NK-92 (cell line): ENCODE results near the gene ETFDH.
"Not testable (repeated sequence)": the region's sequence is repeated elsewhere in the genome, so short reads cannot be mapped to it uniquely, and the experiment has no call there.

Experiments
- DNase-seq: peaks from one replicate; lab custom pipeline; 2025; ENCODE audit not compliant: unreplicated experiment; lab: John Stamatoyannopoulos, UW

ETFDH gene

GRCh38 chr4:158678767-158679166, 6.7 kb downstream of the ETFDH start:
- DNase-seq = no peak

GRCh38 chr4:158681629-158682028, 9.5 kb downstream of the ETFDH start:
- no peak for DNase-seq

GRCh38 chr4:158682066-158682465, 10.0 kb downstream of the ETFDH start:
- DNase-seq = no peak

GRCh38 chr4:158688813-158689212, 16.7 kb downstream of the ETFDH start:
- DNase-seq = no peak

GRCh38 chr4:158704274-158704673, 32.2 kb downstream of the ETFDH start:
- no peak for DNase-seq

- DNase-seq = no peak
Measured at GRCh38 chr4:158710814-158711213, 38.7 kb downstream of the ETFDH start.

GRCh38 chr4:158712622-158713021, 40.5 kb downstream of the ETFDH start:
- not testable (repeated sequence) for DNase-seq

GRCh38 chr4:158714937-158715336, 42.8 kb downstream of the ETFDH start:
- DNase-seq = no peak

GRCh38 chr4:158715802-158716201, 43.7 kb downstream of the ETFDH start:
- no peak for DNase-seq

GRCh38 chr4:158721680-158722079, 49.6 kb downstream of the ETFDH start:
- DNase-seq = no peak

GRCh38 chr4:158722291-158722916, 50.3 kb downstream of the ETFDH start:
- no peak for DNase-seq

GRCh38 chr4:158722917-158723793, 51.1 kb downstream of the ETFDH start, which contains the start of gene PPID:
TSS of gene PPID (minus strand) at chr4:158723396. CDS start at chr4:158723288, 108 bp downstream.
- DNase-seq = no peak

GRCh38 chr4:158724637-158725036, 52.5 kb downstream of the ETFDH start:
- no peak for DNase-seq

- no peak for DNase-seq
Measured at GRCh38 chr4:158726633-158727032, 54.5 kb downstream of the ETFDH start.

- DNase-seq = no peak
Measured at GRCh38 chr4:158728236-158728635, 56.1 kb downstream of the ETFDH start.

- no peak for DNase-seq
Measured at GRCh38 chr4:158729716-158730559, 57.8 kb downstream of the ETFDH start.

GRCh38 chr4:158738866-158739265, 66.8 kb downstream of the ETFDH start:
- no peak for DNase-seq

GRCh38 chr4:158739600-158739999, 67.5 kb downstream of the ETFDH start:
- DNase-seq = no peak

- DNase-seq = no peak
Measured at GRCh38 chr4:158741326-158742021, 69.4 kb downstream of the ETFDH start.

- not testable (repeated sequence) for DNase-seq
Measured at GRCh38 chr4:158746537-158746936, 74.4 kb downstream of the ETFDH start.

- no peak for DNase-seq
Measured at GRCh38 chr4:158750379-158750778, 78.3 kb downstream of the ETFDH start.
